Measurements from ENCODE around the gene SS18L1.

DNA sequence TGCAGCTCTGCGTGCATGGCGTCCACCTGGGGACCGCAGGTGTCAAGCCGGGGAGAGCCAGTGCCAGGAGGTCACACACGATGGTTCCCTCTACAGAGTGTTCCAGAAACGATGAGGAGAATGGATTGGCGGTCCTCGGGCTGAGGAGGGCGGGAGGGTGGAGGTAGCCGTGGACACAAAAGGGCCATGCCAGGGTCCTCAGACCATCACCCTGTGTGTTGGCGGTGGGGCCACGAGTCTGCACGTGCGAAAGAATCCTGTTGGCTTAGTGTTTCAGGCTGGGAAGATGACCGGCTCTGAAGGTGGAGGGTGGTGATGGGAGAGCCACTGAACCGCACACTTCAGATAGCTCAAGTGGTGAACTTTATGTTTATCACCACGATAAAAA is 62.8 kb downstream of the SS18L1 start:
- TF ChIP-seq TOX (CRISPR knock-in tag; IDR thresholded peaks at IDR 0.05; ENCODE audit: borderline replicate concordance) (no peak), ESRRG (CRISPR knock-in tag; IDR thresholded peaks at IDR 0.05) (no peak), RARB (CRISPR knock-in tag; IDR thresholded peaks at IDR 0.05) (no peak), CSDC2 (CRISPR knock-in tag; IDR thresholded peaks at IDR 0.05) (no peak), PPARA (CRISPR knock-in tag; IDR thresholded peaks at IDR 0.05; ENCODE audit: borderline replicate concordance) (no peak), SNAI2 (CRISPR knock-in tag; IDR thresholded peaks at IDR 0.05) (no peak), BACH2 (CRISPR knock-in tag; IDR thresholded peaks at IDR 0.05; ENCODE audit: borderline replicate concordance) (no peak), ARNTL (CRISPR knock-in tag; IDR thresholded peaks at IDR 0.05; ENCODE audit: borderline replicate concordance, low read depth) (no peak), ZC3H10 (CRISPR knock-in tag; IDR thresholded peaks at IDR 0.05) (no peak)
- TF ChIP-seq, protein P1, sequence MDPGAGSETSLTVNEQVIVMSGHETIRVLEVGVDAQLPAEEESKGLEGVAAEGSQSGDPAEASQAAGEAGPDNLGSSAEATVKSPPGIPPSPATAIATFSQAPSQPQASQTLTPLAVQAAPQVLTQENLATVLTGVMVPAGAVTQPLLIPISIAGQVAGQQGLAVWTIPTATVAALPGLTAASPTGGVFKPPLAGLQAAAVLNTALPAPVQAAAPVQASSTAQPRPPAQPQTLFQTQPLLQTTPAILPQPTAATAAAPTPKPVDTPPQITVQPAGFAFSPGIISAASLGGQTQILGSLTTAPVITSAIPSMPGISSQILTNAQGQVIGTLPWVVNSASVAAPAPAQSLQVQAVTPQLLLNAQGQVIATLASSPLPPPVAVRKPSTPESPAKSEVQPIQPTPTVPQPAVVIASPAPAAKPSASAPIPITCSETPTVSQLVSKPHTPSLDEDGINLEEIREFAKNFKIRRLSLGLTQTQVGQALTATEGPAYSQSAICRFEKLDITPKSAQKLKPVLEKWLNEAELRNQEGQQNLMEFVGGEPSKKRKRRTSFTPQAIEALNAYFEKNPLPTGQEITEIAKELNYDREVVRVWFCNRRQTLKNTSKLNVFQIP (CRISPR knock-in tag; IDR thresholded peaks at IDR 0.05; ENCODE audit: borderline replicate concordance, low read depth) = no peak
- TF ChIP-seq, protein P2, sequence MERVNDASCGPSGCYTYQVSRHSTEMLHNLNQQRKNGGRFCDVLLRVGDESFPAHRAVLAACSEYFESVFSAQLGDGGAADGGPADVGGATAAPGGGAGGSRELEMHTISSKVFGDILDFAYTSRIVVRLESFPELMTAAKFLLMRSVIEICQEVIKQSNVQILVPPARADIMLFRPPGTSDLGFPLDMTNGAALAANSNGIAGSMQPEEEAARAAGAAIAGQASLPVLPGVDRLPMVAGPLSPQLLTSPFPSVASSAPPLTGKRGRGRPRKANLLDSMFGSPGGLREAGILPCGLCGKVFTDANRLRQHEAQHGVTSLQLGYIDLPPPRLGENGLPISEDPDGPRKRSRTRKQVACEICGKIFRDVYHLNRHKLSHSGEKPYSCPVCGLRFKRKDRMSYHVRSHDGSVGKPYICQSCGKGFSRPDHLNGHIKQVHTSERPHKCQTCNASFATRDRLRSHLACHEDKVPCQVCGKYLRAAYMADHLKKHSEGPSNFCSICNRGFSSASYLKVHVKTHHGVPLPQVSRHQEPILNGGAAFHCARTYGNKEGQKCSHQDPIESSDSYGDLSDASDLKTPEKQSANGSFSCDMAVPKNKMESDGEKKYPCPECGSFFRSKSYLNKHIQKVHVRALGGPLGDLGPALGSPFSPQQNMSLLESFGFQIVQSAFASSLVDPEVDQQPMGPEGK (CRISPR knock-in tag; IDR thresholded peaks at IDR 0.05; ENCODE audit: borderline replicate concordance) = no peak
- TF ChIP-seq, protein P3, sequence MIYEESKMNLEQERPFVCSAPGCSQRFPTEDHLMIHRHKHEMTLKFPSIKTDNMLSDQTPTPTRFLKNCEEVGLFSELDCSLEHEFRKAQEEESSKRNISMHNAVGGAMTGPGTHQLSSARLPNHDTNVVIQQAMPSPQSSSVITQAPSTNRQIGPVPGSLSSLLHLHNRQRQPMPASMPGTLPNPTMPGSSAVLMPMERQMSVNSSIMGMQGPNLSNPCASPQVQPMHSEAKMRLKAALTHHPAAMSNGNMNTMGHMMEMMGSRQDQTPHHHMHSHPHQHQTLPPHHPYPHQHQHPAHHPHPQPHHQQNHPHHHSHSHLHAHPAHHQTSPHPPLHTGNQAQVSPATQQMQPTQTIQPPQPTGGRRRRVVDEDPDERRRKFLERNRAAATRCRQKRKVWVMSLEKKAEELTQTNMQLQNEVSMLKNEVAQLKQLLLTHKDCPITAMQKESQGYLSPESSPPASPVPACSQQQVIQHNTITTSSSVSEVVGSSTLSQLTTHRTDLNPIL (CRISPR knock-in tag; IDR thresholded peaks at IDR 0.05; ENCODE audit: low read depth) = no peak

Data from SK-N-SH treated with all-trans-retinoic acid at 6 μM for 48 hours (cell line).